ENCODE data around the gene SYNE2.
"Not testable (repeated sequence)": the region's sequence is repeated elsewhere in the genome, so short reads cannot be mapped to it uniquely, and the experiment has no call there.

SYNE2 gene, protein sequence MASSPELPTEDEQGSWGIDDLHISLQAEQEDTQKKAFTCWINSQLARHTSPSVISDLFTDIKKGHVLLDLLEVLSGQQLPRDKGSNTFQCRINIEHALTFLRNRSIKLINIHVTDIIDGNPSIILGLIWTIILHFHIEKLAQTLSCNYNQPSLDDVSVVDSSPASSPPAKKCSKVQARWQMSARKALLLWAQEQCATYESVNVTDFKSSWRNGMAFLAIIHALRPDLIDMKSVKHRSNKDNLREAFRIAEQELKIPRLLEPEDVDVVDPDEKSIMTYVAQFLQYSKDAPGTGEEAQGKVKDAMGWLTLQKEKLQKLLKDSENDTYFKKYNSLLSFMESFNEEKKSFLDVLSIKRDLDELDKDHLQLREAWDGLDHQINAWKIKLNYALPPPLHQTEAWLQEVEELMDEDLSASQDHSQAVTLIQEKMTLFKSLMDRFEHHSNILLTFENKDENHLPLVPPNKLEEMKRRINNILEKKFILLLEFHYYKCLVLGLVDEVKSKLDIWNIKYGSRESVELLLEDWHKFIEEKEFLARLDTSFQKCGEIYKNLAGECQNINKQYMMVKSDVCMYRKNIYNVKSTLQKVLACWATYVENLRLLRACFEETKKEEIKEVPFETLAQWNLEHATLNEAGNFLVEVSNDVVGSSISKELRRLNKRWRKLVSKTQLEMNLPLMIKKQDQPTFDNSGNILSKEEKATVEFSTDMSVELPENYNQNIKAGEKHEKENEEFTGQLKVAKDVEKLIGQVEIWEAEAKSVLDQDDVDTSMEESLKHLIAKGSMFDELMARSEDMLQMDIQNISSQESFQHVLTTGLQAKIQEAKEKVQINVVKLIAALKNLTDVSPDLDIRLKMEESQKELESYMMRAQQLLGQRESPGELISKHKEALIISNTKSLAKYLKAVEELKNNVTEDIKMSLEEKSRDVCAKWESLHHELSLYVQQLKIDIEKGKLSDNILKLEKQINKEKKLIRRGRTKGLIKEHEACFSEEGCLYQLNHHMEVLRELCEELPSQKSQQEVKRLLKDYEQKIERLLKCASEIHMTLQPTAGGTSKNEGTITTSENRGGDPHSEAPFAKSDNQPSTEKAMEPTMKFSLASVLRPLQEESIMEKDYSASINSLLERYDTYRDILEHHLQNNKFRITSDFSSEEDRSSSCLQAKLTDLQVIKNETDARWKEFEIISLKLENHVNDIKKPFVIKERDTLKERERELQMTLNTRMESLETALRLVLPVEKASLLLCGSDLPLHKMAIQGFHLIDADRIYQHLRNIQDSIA (N-terminal part only)

DNA sequence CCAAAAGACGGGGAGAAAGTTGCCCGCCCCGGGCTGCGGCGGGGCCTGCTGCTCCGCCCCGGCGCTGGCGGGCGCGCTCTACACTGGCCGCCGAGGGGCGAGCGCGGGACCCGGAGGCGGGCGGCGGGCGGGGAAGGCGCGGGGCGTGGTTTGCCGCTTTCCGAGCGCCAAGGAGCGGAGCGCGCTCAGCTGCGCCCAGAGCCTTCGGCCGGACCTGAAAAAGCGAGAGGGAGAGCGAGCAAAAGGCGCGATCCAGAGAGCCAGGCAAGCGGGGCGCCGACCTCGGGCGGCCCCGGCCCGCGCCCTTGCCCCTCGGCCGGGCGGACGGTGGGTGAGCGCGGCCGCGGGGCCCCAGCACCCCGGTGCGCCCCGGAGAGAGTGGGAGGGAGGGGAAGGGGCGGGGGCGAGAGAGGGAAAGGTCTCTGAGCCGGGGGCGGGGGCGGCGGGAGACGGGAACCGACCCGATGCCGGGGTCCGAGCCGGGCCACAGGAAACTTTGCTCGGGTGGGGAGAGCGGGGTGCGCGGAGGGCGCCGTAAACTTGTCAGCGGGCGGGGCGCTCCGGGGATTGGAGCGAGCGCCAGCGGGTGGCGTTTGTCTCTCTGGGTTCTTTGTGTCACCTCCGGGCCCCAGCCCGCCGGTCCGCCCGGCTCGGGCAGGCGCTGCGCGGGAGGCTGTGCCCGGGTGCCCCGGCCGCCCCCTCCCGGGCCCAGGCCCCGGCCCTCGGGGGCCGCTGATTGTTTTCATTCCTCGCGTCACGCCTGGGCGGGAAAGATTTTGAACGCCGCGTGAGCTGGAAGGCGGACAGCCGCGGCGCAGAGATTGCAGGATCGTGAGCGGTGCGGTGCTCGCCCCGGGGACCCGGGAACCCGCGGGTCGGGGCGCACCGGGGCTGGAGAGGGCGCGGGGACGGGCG lies at the start of gene SYNE2:
SYNE2 (plus strand) TSS at position 188 of the 915 bp plus-strand sequence. CDS start 56,145 bp downstream, outside the sequence.
- H3K9me3 Mint-ChIP-seq, result no peaks in the 10 kb centered on the region
- peak within 1 kb of the TSS; percentile 95 to 98 for H3K27ac Mint-ChIP-seq
- H3K4me1 Mint-ChIP-seq, result peaks cover 37% of the 10 kb centered on the region
- DNase-seq (peak; percentile 82 to 84), ATAC-seq (peak; percentile 89)
- H3K4me3 Mint-ChIP-seq, result peak within 1 kb of the TSS; percentile 94 to 96
- no peaks in the 10 kb centered on the region for H3K27me3 Mint-ChIP-seq

- DNase-seq, H3K27me3 Mint-ChIP-seq, H3K4me3 Mint-ChIP-seq, H3K4me1 Mint-ChIP-seq, H3K27ac Mint-ChIP-seq, H3K9me3 Mint-ChIP-seq, ATAC-seq: not testable (repeated sequence)
These were observed 49.5 kb upstream of the SYNE2 start for GRCh38 chr14:63803221-63803791.

GRCh38 chr14:63806064-63806463 lies 46.7 kb upstream of the SYNE2 start:
- H3K27me3 Mint-ChIP-seq, H3K4me1 Mint-ChIP-seq, H3K27ac Mint-ChIP-seq, ATAC-seq, H3K9me3 Mint-ChIP-seq, DNase-seq, H3K4me3 Mint-ChIP-seq: not testable (repeated sequence)

- not testable (repeated sequence) for H3K27me3 Mint-ChIP-seq, DNase-seq, H3K27ac Mint-ChIP-seq, ATAC-seq, H3K4me3 Mint-ChIP-seq, H3K4me1 Mint-ChIP-seq
- H3K9me3 Mint-ChIP-seq, result peaks cover 9 to 11% of the 10 kb centered on the region in 2 donors
These were observed 41.1 kb upstream of the SYNE2 start for GRCh38 chr14:63811692-63812091.

GRCh38 chr14:63833728-63834127 lies 19.1 kb upstream of the SYNE2 start:
- Mint-ChIP-seq H3K9me3 (no peaks in the 10 kb centered on the region), H3K27me3 (no peaks in the 10 kb centered on the region), H3K27ac (no peak overlapping the region), H3K4me3 (no peak overlapping the region), H3K4me1 (no peaks in the 10 kb centered on the region)
- no peak for DNase-seq
- no peak for ATAC-seq

- Mint-ChIP-seq H3K27me3 (no peaks in the 10 kb centered on the region), H3K27ac (no peak overlapping the region), H3K4me1 (peaks cover 6% of the 10 kb centered on the region), H3K9me3 (peaks cover 5 to 8% of the 10 kb centered on the region in 2 donors), H3K4me3 (no peak overlapping the region)
- DNase-seq (peak; percentile 12 to 44), ATAC-seq (peak; percentile 70)
These were observed 11.8 kb upstream of the SYNE2 start for GRCh38 chr14:63840981-63841380.

GRCh38 chr14:63843796-63844195 lies 9.0 kb upstream of the SYNE2 start:
- Mint-ChIP-seq H3K27ac (no peak overlapping the region), H3K9me3 (peaks cover 5 to 8% of the 10 kb centered on the region in 2 donors), H3K4me3 (no peak overlapping the region), H3K4me1 (peaks cover 9% of the 10 kb centered on the region), H3K27me3 (no peaks in the 10 kb centered on the region)
- ATAC-seq, result no peak
- DNase-seq, result no peak

DNA sequence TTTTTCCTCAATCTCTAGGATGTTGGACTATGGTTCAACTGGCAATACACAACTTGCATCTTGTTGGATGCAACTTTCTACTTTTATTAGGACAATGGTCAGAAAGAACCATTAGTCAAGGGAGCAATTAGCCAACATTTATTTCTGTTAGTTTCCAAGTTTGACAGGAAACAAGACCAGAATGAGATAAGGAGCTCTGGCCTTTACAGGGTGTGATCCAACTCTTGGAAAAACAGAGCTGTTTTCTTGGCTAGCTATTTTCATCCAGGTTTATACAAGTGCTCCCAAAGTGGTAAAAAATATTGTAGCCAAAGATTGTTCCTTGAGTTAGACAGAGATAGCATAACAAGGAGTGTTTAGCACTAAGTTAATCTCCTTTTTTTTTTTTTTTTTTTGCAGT lies 3.9 kb upstream of the SYNE2 start:
- H3K4me3 Mint-ChIP-seq, result no peak overlapping the region
- ATAC-seq, result no peak

DNA sequence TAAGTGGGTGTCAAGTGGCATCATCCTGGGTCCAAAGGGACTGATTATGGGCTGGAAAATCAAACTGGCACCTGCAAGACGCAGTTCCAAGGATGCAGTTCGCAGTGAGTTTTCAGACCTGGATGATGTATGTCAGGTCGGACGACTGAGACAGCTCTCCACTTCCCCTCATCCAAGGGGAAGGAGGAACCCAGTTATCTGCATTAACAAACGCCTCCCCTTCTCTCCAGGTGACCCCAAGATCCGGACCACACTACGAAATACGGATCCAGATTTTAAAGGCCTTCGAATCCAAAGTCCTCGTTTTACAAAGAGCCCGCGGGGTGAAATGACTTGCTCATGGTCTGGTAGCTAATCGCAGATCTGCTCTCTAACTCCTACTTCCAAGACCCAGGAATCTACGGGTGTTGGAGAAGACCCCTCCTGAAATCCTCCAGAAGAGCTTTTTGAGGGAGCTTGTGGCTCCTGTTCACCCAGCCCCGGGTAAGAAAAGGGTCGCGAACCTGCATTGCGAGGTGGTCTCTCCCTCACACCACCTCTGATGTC lies 460 bp upstream of the SYNE2 start:
- Mint-ChIP-seq H3K27me3 (no peaks in the 10 kb centered on the region), H3K4me3 (peak overlapping the region; percentile 94 to 96), H3K27ac (peak overlapping the region in 1 of 2 donors; percentile 35), H3K4me1 (peaks cover 30% of the 10 kb centered on the region), H3K9me3 (no peaks in the 10 kb centered on the region)
- ATAC-seq, result no peak
- DNase-seq, result no peak

More for the DNA sequence above, 3.9 kb upstream of the SYNE2 start:
- no peak overlapping the region for H3K27ac Mint-ChIP-seq
- H3K4me1 Mint-ChIP-seq, result peaks cover 9% of the 10 kb centered on the region
- H3K27me3 Mint-ChIP-seq, result no peaks in the 10 kb centered on the region
- no peaks in the 10 kb centered on the region for H3K9me3 Mint-ChIP-seq
- no peak for DNase-seq

GRCh38 chr14:63853831-63854293 lies 1.1 kb downstream of the SYNE2 start:
- Mint-ChIP-seq H3K4me1 (peaks cover 37% of the 10 kb centered on the region), H3K9me3 (no peaks in the 10 kb centered on the region), H3K4me3 (peak overlapping the region; percentile 94 to 96), H3K27me3 (no peaks in the 10 kb centered on the region), H3K27ac (peak overlapping the region; percentile 95 to 98)
- peak; percentile 39 for ATAC-seq
- peak; percentile 49 to 59 for DNase-seq

GRCh38 chr14:63854330-63854729 lies 1.5 kb downstream of the SYNE2 start:
- ATAC-seq, result no peak
- peaks cover 42% of the 10 kb centered on the region for H3K4me1 Mint-ChIP-seq

GRCh38 chr14:63855281-63855680 lies 2.5 kb downstream of the SYNE2 start:
- DNase-seq (no peak), ATAC-seq (no peak)
- Mint-ChIP-seq H3K4me1 (peaks cover 51% of the 10 kb centered on the region), H3K27me3 (no peaks in the 10 kb centered on the region), H3K4me3 (peak overlapping the region; percentile 50 to 61), H3K27ac (no peak overlapping the region), H3K9me3 (no peaks in the 10 kb centered on the region)

More at GRCh38 chr14:63854330-63854729, 1.5 kb downstream of the SYNE2 start:
- H3K4me3 Mint-ChIP-seq, result peak overlapping the region; percentile 94 to 96
- peak overlapping the region; percentile 95 to 98 for H3K27ac Mint-ChIP-seq
- H3K27me3 Mint-ChIP-seq, result no peaks in the 10 kb centered on the region
- DNase-seq, result no peak
- H3K9me3 Mint-ChIP-seq, result no peaks in the 10 kb centered on the region

DNA sequence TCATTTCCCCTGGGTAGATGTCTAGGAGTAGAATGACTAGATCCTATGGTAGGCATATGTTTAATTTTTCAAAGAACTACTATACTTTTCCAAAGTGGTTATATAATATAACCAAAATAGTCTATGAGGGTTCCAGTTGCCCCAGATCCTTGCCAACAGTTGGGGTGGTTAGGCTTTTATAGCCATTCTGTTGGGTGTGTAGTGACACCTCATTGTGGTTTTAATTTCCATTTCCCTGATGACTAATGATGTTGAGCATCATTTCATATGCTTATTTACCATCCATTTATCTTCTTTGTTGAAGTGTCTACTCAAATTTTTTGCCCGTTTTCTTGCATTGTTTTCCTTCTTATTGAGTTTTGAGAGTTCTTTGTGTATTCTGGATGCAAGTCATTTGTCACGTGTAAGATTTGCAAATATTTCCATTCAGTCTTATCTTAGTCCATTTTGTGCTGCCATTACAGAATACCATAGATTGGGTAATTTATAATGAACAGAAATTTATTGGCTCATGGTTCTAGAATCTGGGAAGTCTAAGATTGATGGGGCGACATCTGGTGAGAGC lies 4.7 kb downstream of the SYNE2 start:
- Mint-ChIP-seq H3K4me1 (peaks cover 65% of the 10 kb centered on the region), H3K27ac (peak overlapping the region; percentile 78 to 87), H3K4me3 (peak overlapping the region; percentile 14 to 20), H3K27me3 (no peaks in the 10 kb centered on the region), H3K9me3 (no peaks in the 10 kb centered on the region)
- ATAC-seq, result peak; percentile 47
- DNase-seq, result peak; percentile 21 to 33

Data from stimulated activated naive CD8-positive, alpha-beta T cell treated with anti-CD3 and anti-CD28 coated beads, Interleukin-15, amount 100 ng/mL, for 72 hours (primary cell).